AG20443 (cell line): ENCODE results near the gene MORC3.

Source experiments
- DNase-seq: peaks from one replicate; pipeline ENCODE4 v3.0.0; 2012; ENCODE audit warnings: low spot score, mixed read lengths

The MORC3 gene

GRCh38 chr21:36425286-36425685 lies 105.3 kb downstream of the MORC3 start:
- DNase-seq = no peak
